Neural progenitor cell (in vitro differentiated cells): ENCODE results near the gene BGLAP.

Experiments
- EZH2 ChIP-seq: fragments of 200-600 bp; sonication (generic); IDR thresholded peaks from 2 replicates; pipeline ENCODE4 v1.6.1; 2017; ENCODE audit warnings: antibody characterized with exemption, mild to moderate bottlenecking, moderate library complexity
- TF ChIP-seq, protein P1 (sequence below): fragments of 200-600 bp; sonication (generic); IDR thresholded peaks from 2 replicates; pipeline ENCODE4 v1.5.1; 2017; ENCODE audit warnings: antibody characterized with exemption, mild to moderate bottlenecking

DNA sequence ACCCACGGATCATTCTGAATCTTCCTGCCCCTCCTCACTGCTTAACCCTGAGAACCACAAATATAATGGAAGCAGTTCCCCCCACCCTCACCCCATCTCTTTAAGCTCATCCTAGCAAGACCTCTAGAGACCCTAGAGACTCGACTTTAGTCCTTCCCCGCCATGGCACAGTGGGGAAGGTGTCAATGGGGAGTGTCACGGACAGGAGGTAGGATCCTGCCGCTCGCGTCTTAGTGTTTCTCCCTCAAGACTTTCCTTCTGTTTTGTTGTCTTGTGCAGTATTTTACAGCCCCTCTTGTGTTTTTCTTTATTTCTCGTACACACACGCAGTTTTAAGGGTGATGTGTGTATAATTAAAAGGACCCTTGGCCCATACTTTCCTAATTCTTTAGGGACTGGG is 29.9 kb upstream of the BGLAP start:
- TF ChIP-seq, protein P1, sequence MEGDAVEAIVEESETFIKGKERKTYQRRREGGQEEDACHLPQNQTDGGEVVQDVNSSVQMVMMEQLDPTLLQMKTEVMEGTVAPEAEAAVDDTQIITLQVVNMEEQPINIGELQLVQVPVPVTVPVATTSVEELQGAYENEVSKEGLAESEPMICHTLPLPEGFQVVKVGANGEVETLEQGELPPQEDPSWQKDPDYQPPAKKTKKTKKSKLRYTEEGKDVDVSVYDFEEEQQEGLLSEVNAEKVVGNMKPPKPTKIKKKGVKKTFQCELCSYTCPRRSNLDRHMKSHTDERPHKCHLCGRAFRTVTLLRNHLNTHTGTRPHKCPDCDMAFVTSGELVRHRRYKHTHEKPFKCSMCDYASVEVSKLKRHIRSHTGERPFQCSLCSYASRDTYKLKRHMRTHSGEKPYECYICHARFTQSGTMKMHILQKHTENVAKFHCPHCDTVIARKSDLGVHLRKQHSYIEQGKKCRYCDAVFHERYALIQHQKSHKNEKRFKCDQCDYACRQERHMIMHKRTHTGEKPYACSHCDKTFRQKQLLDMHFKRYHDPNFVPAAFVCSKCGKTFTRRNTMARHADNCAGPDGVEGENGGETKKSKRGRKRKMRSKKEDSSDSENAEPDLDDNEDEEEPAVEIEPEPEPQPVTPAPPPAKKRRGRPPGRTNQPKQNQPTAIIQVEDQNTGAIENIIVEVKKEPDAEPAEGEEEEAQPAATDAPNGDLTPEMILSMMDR, result no peak
- no peak for TF ChIP-seq EZH2
